Activated T-cell treated with anti-CD3 and anti-CD28 coated beads, Interleukin-2, amount 50 U/mL, for 72 hours (primary cell): Measurements from ENCODE around the gene ABHD16B. TPM values are rescaled to one million over a fixed set of nuclear protein-coding genes. Genes with fewer than 3 reads are reported as not detected.

Experiments
- ATAC-seq, 2 donors: fragments of 150-1000 bp; cut with Tn5 transposase; replicated peaks in 1 of 2; 2 replicates each; pipeline ENCODE4 v1.10.0; 2021; ENCODE audit warnings: moderate library complexity in 2 of 2, mild to moderate bottlenecking in 1 of 2
- DNase-seq, 2 donors: peaks; one replicate each; pipeline ENCODE4 v3.0.0; 2021 to 2022; ENCODE audit warnings: mixed read lengths in 1 of 2
- H3K27ac Mint-ChIP-seq: one replicate; pipeline ENCODE4 v1.8.0; 2022; ENCODE audit warnings: mild to moderate bottlenecking, moderate library complexity, mixed read lengths
- H3K27me3 Mint-ChIP-seq: one replicate; pipeline ENCODE4 v1.8.0; 2022; ENCODE audit warnings: low read depth, mixed read lengths
- H3K36me3 Mint-ChIP-seq, 2 donors: one replicate each; pipeline ENCODE4 v1.8.0; 2022; ENCODE audit warnings: mixed read lengths in 2 of 2, mild to moderate bottlenecking in 1 of 2; ENCODE audit not compliant: insufficient read depth in 2 of 2
- H3K4me1 Mint-ChIP-seq: one replicate; pipeline ENCODE4 v1.8.0; 2022; ENCODE audit warnings: low read depth, mixed read lengths
- H3K4me3 Mint-ChIP-seq, 2 donors: one replicate each; pipeline ENCODE4 v1.8.0; 2022; ENCODE audit warnings: mild to moderate bottlenecking in 2 of 2, mixed read lengths in 2 of 2, moderate library complexity in 2 of 2
- H3K9me3 Mint-ChIP-seq, 2 donors: one replicate each; pipeline ENCODE4 v1.8.0; 2022; ENCODE audit warnings: mixed read lengths in 2 of 2
- total RNA-seq, 2 donors: library from RNA; stranded (reverse); gene quantifications; one replicate each; pipeline ENCODE4 v1.2.3, GENCODE V29; 2022

ABHD16B gene
- total RNA-seq, 2 donors from 2014 or later = 0.22 TPM; not detected in 1

- Mint-ChIP-seq H3K27me3 (no peaks in the 10 kb centered on the region), H3K27ac (no peak overlapping the region), H3K36me3 (peaks cover 2 to 3% of the 10 kb centered on the region in 2 donors), H3K9me3 (no peaks in the 10 kb centered on the region), H3K4me1 (peaks cover 24% of the 10 kb centered on the region), H3K4me3 (no peak overlapping the region)
- ATAC-seq (no peak), DNase-seq (no peak)
Measured at GRCh38 chr20:63892402-63892801, 31.1 kb downstream of the ABHD16B start.

GRCh38 chr20:63893999-63894357 lies 32.7 kb downstream of the ABHD16B start:
- Mint-ChIP-seq H3K36me3 (peaks cover 3 to 4% of the 10 kb centered on the region in 2 donors), H3K4me1 (peaks cover 39% of the 10 kb centered on the region), H3K9me3 (no peaks in the 10 kb centered on the region), H3K27me3 (no peaks in the 10 kb centered on the region), H3K27ac (peak overlapping the region; percentile 9), H3K4me3 (peak overlapping the region; percentile 73 to 79)
- DNase-seq (no peak), ATAC-seq (no peak)

GRCh38 chr20:63894358-63895201 lies 33.3 kb downstream of the ABHD16B start, which contains the start of gene DNAJC5:
Gene DNAJC5 (plus strand): TSS chr20:63895126. CDS start chr20:63928346, 33,220 bp downstream.
- H3K4me1 Mint-ChIP-seq = peaks cover 45% of the 10 kb centered on the region
- H3K27me3 Mint-ChIP-seq = no peaks in the 10 kb centered on the region
- ATAC-seq (peak; percentile 84 to 88), DNase-seq (peak; percentile 96 to 98)
- H3K27ac Mint-ChIP-seq = peak within 1 kb of the TSS; percentile 99
- H3K9me3 Mint-ChIP-seq = no peaks in the 10 kb centered on the region
- peaks cover 4 to 5% of the 10 kb centered on the region in 2 donors for H3K36me3 Mint-ChIP-seq
- H3K4me3 Mint-ChIP-seq = peak within 1 kb of the TSS; percentile 91 to 99

GRCh38 chr20:63895202-63895951 lies 34.1 kb downstream of the ABHD16B start:
- Mint-ChIP-seq H3K4me3 (peak overlapping the region; percentile 91 to 99), H3K9me3 (no peaks in the 10 kb centered on the region), H3K4me1 (peaks cover 45% of the 10 kb centered on the region), H3K27ac (peak overlapping the region; percentile 99), H3K36me3 (peaks cover 2 to 4% of the 10 kb centered on the region in 2 donors), H3K27me3 (no peaks in the 10 kb centered on the region)
- DNase-seq (no peak), ATAC-seq (no peak)

- Mint-ChIP-seq H3K36me3 (peaks cover 2 to 4% of the 10 kb centered on the region in 2 donors), H3K9me3 (no peaks in the 10 kb centered on the region), H3K4me3 (peak overlapping the region; percentile 91 to 99), H3K27ac (peak overlapping the region; percentile 99), H3K4me1 (peaks cover 46% of the 10 kb centered on the region), H3K27me3 (no peaks in the 10 kb centered on the region)
- DNase-seq (no peak), ATAC-seq (no peak)
Measured at GRCh38 chr20:63895952-63896263, 34.6 kb downstream of the ABHD16B start.

- H3K27ac Mint-ChIP-seq = peak overlapping the region; percentile 99
- peaks cover 2 to 4% of the 10 kb centered on the region in 2 donors for H3K36me3 Mint-ChIP-seq
- H3K27me3 Mint-ChIP-seq = no peaks in the 10 kb centered on the region
- peak overlapping the region; percentile 91 to 99 for H3K4me3 Mint-ChIP-seq
- no peaks in the 10 kb centered on the region for H3K9me3 Mint-ChIP-seq
- peaks cover 51% of the 10 kb centered on the region for H3K4me1 Mint-ChIP-seq
- ATAC-seq = peak; percentile 10 to 37
- DNase-seq = peak; percentile 28 to 35
Measured at GRCh38 chr20:63896264-63897105, 35.2 kb downstream of the ABHD16B start.

GRCh38 chr20:63897978-63898561 lies 36.8 kb downstream of the ABHD16B start:
- Mint-ChIP-seq H3K9me3 (no peaks in the 10 kb centered on the region), H3K4me1 (peaks cover 67% of the 10 kb centered on the region), H3K4me3 (peak overlapping the region; percentile 63 to 77), H3K27ac (peak overlapping the region; percentile 91), H3K27me3 (no peaks in the 10 kb centered on the region), H3K36me3 (peaks cover 4 to 6% of the 10 kb centered on the region in 2 donors)
- ATAC-seq = no peak
- DNase-seq = no peak

GRCh38 chr20:63898882-63899558 lies 37.7 kb downstream of the ABHD16B start:
- Mint-ChIP-seq H3K4me1 (peaks cover 72% of the 10 kb centered on the region), H3K27me3 (no peaks in the 10 kb centered on the region), H3K9me3 (no peaks in the 10 kb centered on the region), H3K27ac (no peak overlapping the region), H3K36me3 (peaks cover 4 to 6% of the 10 kb centered on the region in 2 donors), H3K4me3 (no peak overlapping the region)
- DNase-seq (no peak), ATAC-seq (no peak)

GRCh38 chr20:63900413-63900812 lies 39.1 kb downstream of the ABHD16B start:
- peaks cover 77% of the 10 kb centered on the region for H3K4me1 Mint-ChIP-seq
- DNase-seq (no peak), ATAC-seq (no peak)
- H3K4me3 Mint-ChIP-seq = no peak overlapping the region
- no peak overlapping the region for H3K27ac Mint-ChIP-seq
- no peaks in the 10 kb centered on the region for H3K27me3 Mint-ChIP-seq
- H3K36me3 Mint-ChIP-seq = peaks cover 4 to 6% of the 10 kb centered on the region in 2 donors
- no peaks in the 10 kb centered on the region for H3K9me3 Mint-ChIP-seq

GRCh38 chr20:63903796-63904561 lies 42.7 kb downstream of the ABHD16B start:
- no peak for ATAC-seq
- peak overlapping the region; percentile 46 for H3K27ac Mint-ChIP-seq

GRCh38 chr20:63908008-63908682 lies 46.8 kb downstream of the ABHD16B start:
- no peaks in the 10 kb centered on the region for H3K9me3 Mint-ChIP-seq

More at GRCh38 chr20:63903796-63904561, 42.7 kb downstream of the ABHD16B start:
- H3K27me3 Mint-ChIP-seq = no peaks in the 10 kb centered on the region
- no peak for DNase-seq
- H3K36me3 Mint-ChIP-seq = peaks cover 0 to 6% of the 10 kb centered on the region in 2 donors
- H3K4me1 Mint-ChIP-seq = peaks cover 45% of the 10 kb centered on the region
- no peaks in the 10 kb centered on the region for H3K9me3 Mint-ChIP-seq
- H3K4me3 Mint-ChIP-seq = no peak overlapping the region

More at GRCh38 chr20:63908008-63908682, 46.8 kb downstream of the ABHD16B start:
- Mint-ChIP-seq H3K27me3 (no peaks in the 10 kb centered on the region), H3K4me1 (peaks cover 42% of the 10 kb centered on the region), H3K36me3 (no peaks in the 10 kb centered on the region), H3K4me3 (no peak overlapping the region), H3K27ac (peak overlapping the region; percentile 12)
- DNase-seq (no peak), ATAC-seq (no peak)
